Measurements from ENCODE around the gene GYG2.
"Not testable (repeated sequence)": the region's sequence is repeated elsewhere in the genome, so short reads cannot be mapped to it uniquely, and the experiment has no call there.

Gene GYG2

GRCh38 chrX:2874222-2875135 lies 45.7 kb downstream of the GYG2 start:
- no peak for DNase-seq

DNA sequence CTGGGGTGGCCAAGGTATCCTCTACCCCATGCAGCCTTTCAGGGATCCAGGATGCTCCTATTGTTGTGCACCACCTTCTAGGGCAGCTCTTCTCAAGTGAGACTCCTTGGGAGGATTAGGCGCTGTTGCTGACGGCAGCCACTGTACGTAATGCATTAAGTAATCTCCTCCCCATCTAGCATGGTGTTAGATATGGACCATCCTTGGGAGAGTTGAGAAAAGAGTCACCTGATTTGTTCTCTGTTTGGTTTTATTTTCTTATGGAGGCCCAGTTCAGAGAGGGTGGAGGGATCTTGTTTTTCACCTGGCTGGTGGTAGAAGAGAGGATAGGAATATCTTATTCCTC lies 46.4 kb downstream of the GYG2 start:
- no peak for DNase-seq

DNA sequence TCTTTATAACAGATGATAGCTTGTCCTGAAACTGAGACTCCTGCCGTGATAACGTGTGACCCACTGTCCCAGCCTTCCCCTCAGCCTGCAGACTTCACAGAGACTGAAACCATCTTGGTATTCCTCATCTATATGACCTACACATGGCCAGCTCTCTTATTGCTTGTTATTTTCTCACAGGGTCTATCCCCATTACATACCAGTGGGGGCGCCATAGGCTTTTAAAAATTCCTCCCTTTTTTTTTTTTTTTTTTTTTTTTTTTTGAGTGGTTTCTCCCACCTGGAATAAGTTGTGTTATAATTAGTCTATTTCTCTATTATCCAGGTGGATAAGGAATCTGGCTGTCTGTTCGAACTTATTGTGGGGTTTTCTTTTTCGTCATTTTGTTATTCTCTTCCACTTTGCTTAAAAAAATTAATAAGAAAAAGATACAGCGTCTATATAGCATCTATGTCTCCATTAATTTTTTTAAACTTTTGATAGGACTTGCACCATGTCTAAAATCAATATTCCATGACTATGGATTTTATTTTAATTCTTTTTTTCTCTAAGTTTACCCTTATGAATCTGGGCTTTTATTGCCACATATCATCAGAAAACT lies 47.2 kb downstream of the GYG2 start:
- no peak for DNase-seq

GRCh38 chrX:2878563-2878962 lies 49.8 kb downstream of the GYG2 start:
- DNase-seq: no peak

- no peak for DNase-seq
These were observed 50.9 kb downstream of the GYG2 start for GRCh38 chrX:2879670-2880069.

GRCh38 chrX:2883770-2884169 lies 55.0 kb downstream of the GYG2 start:
- DNase-seq: no peak

GRCh38 chrX:2888309-2888708 lies 59.6 kb downstream of the GYG2 start:
- DNase-seq: no peak

GRCh38 chrX:2889045-2889605 lies 60.4 kb downstream of the GYG2 start:
- DNase-seq: no peak

DNA sequence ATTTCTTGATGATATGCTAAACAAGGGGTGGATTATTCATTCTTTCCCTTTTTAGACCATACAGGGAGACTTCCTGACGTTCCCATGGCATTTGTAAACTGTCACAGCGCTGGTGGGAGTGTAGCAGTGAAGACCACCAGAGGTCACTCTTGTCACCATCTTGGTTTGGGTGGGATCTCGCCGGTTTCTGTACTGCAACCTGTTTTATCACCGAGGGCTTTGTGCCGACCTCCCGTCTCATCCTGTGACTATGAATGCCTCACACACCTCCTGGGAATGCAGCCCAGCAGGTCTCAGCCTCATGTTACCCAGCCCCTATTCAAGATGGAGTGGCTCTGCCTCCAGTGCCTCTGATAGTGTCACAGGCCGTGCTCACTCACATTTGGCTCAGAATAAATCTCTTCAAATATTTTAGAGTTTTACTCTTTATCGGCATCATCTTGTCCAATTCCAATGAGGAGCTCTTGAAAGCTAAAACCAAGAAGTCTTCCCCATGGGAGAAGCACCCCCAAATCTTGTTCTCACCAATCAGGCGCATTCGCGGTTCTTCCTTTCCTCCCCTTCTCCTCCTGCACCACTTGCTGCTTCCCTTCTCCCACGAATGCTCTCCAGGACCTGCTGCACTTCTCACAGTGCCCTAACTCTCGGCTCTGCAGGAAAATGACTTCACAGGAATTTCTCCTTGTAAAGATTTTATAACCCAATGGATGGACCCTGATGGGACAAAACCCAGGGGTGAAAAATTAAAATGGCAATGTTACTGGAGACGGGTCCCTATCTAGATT lies 61.2 kb downstream of the GYG2 start:
- peak; percentile 4 for DNase-seq

DNA sequence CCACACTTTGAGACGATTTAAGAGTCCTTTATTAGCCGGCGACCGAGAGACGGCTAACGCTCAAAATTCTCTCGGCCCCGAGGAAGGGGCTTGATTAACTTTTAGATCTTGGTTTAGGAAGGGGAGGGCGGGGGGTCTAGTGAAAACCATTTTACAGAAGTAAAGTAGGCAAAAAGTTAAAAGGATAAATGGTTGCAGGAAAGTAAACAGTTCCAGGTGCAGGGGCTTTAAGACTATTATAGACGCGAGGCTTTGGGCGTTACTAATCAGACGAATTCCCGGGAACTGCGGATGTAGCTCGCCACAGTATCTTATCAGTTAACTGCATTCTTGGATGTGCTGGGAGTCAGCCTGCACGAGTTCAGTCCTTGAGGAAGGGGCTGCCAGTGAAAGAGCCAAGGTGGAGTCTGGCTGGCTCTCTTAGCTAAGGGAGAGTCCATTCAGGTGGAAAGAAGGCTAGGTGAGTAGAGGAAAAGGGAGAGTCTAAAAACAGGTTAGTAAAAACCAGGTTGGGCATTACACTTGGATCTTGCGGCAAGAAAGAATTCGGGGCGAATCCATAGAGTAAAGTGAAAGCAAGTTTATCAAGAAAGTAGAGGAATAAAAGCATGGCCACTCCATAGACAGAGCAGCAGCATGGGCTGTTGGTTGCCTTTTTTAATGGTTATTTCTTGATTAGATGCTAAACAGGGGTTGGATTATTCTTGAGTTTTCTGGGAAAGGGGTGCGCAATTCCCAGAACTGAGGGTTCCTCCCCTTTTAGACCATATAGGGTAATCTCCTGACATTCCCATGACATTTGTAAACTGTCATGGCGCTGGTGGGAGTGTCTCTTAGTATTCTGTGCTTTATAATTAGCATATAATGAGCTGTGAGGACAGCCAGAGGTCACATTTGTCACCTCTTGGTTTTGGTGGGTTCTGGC lies 62.1 kb downstream of the GYG2 start:
- DNase-seq: not testable (repeated sequence)

GRCh38 chrX:2892816-2893215 lies 64.1 kb downstream of the GYG2 start:
- no peak for DNase-seq

- peak; percentile 53 for DNase-seq
These were observed 66.2 kb downstream of the GYG2 start for GRCh38 chrX:2894885-2895292.

DNA sequence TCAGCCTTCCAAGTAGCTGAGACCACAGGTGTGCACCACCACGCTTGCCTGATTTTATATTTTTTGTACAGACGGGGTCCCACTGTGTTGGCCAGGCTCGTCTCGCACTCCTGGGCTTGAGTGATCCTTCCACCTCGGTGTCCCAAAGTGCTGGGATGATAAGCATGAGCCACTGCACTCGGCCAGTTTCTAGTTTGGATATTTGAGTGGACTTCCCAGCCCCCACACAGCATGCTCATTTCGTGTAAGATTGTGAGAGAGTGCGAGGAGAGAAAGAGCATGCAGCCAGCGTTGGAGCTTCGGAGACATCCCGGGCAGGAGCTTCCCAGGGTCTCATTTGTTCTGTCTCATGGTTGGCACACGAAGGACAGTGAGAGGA lies 68.6 kb downstream of the GYG2 start:
- DNase-seq: no peak

DNA sequence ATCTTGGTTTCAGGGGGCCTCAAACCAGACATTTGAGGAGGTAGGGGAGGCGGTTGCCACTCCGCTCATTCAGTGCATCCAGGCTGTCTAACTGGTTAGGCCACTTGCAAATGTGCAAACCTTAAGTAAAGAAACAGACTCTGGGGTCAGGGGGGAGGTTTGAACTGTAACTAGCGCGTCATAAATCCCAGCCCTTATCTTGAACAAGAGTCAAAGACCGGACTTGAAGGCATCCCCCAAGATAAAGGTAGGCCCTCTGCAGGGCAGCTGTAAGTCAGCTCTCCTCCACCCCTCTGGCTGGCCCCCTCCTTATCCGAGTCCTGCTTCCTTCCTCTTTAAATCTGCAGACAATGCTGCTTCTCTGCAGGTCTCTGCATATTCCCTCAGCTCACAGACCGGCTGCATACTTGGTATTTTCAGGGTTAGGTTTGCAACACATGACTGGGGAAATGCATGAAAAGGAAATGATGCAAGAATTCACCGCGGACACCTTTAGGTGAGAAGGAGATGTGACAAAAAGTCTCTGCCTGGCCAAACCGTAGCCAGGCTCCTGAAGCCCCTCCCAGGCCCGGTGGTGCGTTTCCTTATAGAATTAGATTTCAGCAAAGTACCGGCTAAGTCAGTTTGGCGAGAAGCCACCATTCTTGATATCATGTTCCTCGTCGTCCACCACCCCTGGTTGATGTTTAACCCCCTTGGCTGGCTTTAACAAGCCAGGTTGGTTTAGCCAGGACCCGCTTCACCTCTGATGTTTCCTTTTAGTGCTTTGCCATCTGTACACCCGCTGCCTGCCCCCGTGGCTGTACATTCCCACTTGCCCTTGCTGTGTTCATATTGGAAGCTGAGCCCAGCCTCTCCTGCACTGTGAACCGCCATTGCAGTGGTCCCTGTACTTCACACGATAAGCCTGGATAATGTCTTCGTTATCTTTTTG lies 69.2 kb downstream of the GYG2 start:
- DNase-seq: not testable (repeated sequence)

GRCh38 chrX:2898846-2899512 lies 70.2 kb downstream of the GYG2 start:
- no peak for DNase-seq

DNA sequence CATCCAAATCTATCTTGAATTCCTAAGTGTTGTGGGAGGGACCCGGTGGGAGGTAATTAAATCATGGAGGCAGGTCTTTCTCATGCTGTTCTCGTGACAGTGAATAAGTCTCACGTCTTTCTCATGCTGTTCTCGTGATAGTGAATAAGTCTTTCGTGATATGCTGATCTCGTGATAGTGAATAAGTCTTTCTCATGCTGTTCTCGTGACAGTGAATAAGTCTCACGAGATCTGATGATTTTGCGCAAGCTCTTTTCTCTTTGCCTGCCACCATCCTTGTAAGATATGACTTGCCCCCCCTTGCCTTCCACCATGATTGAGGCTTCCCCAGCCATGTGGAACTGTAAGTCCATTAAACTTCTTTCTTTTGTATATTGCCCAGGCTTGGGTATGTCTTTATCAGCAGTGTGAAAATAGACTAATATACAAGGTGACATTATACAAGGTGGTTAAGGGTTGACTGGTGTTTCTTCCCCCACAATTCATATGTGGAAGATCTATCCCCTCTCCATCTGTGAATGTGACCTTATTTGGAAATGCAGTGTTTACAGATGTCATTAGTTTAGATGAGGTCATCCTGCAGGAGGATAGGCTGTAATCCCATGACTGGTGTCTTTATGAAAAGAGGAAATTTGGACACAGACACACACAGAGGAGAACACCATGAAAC lies 72.8 kb downstream of the GYG2 start:
- no peak for DNase-seq

DNA sequence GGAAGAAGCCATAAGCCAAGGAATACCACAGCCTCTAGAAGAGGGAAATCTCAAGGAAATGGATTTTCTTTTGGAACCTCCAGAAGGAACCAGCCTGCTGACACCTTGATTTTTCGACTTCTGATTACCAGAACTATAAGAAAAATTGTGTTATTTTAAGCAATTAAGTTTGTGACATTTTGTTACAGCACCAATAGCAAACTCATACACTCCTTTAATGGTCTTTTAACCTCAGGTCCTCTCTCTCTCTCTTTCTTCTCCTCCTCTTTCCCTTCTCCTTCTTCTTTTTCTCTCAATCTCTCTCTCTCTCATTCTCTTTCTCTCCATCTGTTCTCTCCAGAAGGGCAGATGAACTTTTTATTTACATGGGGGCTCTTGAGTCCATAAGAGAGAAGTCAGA lies 74.1 kb downstream of the GYG2 start:
- DNase-seq: no peak

DNA sequence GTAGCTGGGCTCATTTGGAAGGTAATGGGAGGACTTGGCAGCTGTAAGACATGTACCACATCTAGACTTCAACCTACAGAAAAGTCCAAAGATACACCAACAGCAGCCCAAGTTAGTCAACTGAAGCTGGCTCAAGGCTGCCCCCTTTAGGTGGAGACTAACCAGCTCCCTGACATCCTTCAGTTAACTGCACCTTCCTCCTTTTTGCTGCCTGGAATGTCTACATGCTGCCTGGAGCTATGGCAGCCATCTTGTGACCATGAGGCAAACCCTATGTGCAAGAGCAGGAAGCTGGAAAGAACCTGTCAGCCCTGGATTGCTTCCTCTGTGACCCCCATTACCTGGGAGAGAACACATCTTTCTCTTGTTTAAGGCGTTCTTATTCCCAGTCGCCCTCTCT lies 74.6 kb downstream of the GYG2 start:
- DNase-seq: no peak

DNA sequence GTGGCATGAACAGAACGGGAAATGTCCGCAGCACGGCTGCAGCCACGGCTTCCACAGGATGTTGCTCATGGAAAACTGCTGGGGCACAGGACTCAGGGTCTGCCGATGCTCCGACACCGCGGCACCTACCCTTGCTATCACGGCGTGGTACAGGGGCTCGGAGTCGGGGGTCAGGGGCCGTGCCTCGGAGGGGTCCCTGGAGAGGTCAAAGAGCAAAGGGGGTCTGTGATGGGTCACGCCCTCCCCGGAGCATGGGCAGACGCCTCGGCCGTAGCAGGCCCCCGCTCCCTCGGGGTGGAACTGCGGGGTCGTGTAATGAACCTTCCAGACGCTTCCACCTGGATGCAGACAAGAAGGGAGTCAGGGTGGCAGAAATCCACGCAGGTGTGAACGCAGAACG lies 78.6 kb downstream of the GYG2 start:
- no peak for DNase-seq

DNA sequence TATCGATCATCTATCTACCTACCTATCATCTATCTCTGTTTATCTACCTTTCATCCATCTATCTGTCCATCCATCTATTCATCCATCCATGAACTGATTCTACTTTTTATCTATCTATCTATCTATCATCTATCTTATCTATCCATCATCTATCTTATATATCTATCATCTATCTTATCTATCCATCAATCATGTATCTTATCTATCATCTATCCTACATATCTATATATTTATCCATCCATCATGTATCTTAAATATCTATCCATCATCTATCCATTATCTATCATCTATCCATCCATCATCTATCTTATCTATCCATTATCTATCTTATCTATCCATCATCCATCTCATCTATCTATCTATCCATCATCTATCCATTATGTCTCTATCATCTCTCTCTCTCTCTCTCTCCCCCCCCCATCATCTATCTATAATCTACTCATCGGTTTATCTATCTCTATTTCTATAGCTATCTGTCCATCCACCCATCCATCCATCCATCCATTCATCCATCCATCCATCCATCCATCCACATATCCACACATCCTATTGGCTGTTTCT lies 79.5 kb downstream of the GYG2 start:
- DNase-seq: no peak

Data from EL (cell line).